KMS-11 (cell line): Measurements from ENCODE around the gene NME9.

Experiments used
- H2AFZ ChIP-seq: fragments of 200-600 bp; sonication (generic); 2 replicates; pipeline ENCODE4 v1.6.1; 2016; ENCODE audit warnings: antibody characterized with exemption, mixed run types, low read depth
- H3K27ac ChIP-seq: fragments of 200-600 bp; sonication (generic); 2 replicates; pipeline ENCODE4 v1.6.1; 2016; ENCODE audit warnings: mild to moderate bottlenecking, mixed run types
- H3K27me3 ChIP-seq: fragments of 200-600 bp; sonication (generic); 2 replicates; pipeline ENCODE4 v1.6.1; 2017; ENCODE audit warnings: mild to moderate bottlenecking, low read depth, mixed run types, moderate library complexity; ENCODE audit not compliant: insufficient read depth
- H3K36me3 ChIP-seq: fragments of 200-600 bp; sonication (generic); 2 replicates; pipeline ENCODE4 v1.6.1; 2017; ENCODE audit warnings: mild to moderate bottlenecking, mixed run types; ENCODE audit not compliant: insufficient read depth
- H3K4me1 ChIP-seq: fragments of 200-600 bp; sonication (generic); 2 replicates; pipeline ENCODE4 v1.6.1; 2016; ENCODE audit warnings: mild to moderate bottlenecking, low read depth, mixed run types; ENCODE audit not compliant: poor library complexity, severe bottlenecking
- H3K4me2 ChIP-seq: fragments of 200-600 bp; sonication (generic); 2 replicates; pipeline ENCODE4 v1.7.0; 2016; ENCODE audit warnings: mild to moderate bottlenecking, mixed run types
- H3K4me3 ChIP-seq: fragments of 200-600 bp; sonication (generic); IDR thresholded peaks from 2 replicates; pipeline ENCODE4 v1.6.1; 2017; ENCODE audit warnings: low read depth, low read length, mixed read lengths; ENCODE audit not compliant: insufficient read depth
- H3K79me2 ChIP-seq: fragments of 200-600 bp; sonication (generic); 2 replicates; pipeline ENCODE4 v1.6.1; 2016; ENCODE audit warnings: low read depth, mixed run types; ENCODE audit not compliant: insufficient read depth
- H3K9ac ChIP-seq: fragments of 200-600 bp; sonication (generic); 2 replicates; pipeline ENCODE4 v1.6.1; 2016; ENCODE audit warnings: mild to moderate bottlenecking, mixed run types
- H4K20me1 ChIP-seq: fragments of 200-600 bp; sonication (generic); 2 replicates; pipeline ENCODE4 v1.6.1; 2016; ENCODE audit warnings: mild to moderate bottlenecking, mixed run types; ENCODE audit not compliant: insufficient read depth
- CTCF ChIP-seq: fragments of 200-600 bp; sonication (generic); conservative IDR thresholded peaks from 2 replicates; pipeline ENCODE4 v1.6.1; 2017; ENCODE audit warnings: low read depth, mild to moderate bottlenecking, antibody characterized with exemption, low read length, moderate library complexity, mixed read lengths

The NME9 gene

GRCh38 chr3:138367911-138368310 is 38.3 kb upstream of the NME9 start:
- H3K27ac ChIP-seq = no peak overlapping the region
- H4K20me1 ChIP-seq = no peaks in the 10 kb centered on the region
- H3K9ac ChIP-seq = no peak overlapping the region
- TF ChIP-seq CTCF = no peak
- no peaks in the 10 kb centered on the region for H3K36me3 ChIP-seq
- H3K4me2 ChIP-seq = no peak overlapping the region
- H2AFZ ChIP-seq = no peak overlapping the region
- H3K4me1 ChIP-seq = peaks cover 36% of the 10 kb centered on the region
- H3K79me2 ChIP-seq = no peaks in the 10 kb centered on the region
- no peak overlapping the region for H3K4me3 ChIP-seq
- H3K27me3 ChIP-seq = no peaks in the 10 kb centered on the region

GRCh38 chr3:138367326-138367850 is 37.7 kb upstream of the NME9 start:
- no peak overlapping the region for H3K4me3 ChIP-seq
- no peak overlapping the region for H2AFZ ChIP-seq
- no peak for TF ChIP-seq CTCF
- H4K20me1 ChIP-seq = no peaks in the 10 kb centered on the region
- H3K4me2 ChIP-seq = no peak overlapping the region
- H3K27me3 ChIP-seq = no peaks in the 10 kb centered on the region
- no peak overlapping the region for H3K9ac ChIP-seq
- H3K27ac ChIP-seq = no peak overlapping the region
- H3K36me3 ChIP-seq = no peaks in the 10 kb centered on the region
- H3K79me2 ChIP-seq = no peaks in the 10 kb centered on the region
- H3K4me1 ChIP-seq = peaks cover 33% of the 10 kb centered on the region

- H3K27ac ChIP-seq = no peak overlapping the region
- no peak overlapping the region for H2AFZ ChIP-seq
- no peak overlapping the region for H3K9ac ChIP-seq
- H3K4me1 ChIP-seq = peaks cover 21% of the 10 kb centered on the region
- H4K20me1 ChIP-seq = no peaks in the 10 kb centered on the region
- no peaks in the 10 kb centered on the region for H3K36me3 ChIP-seq
- no peaks in the 10 kb centered on the region for H3K79me2 ChIP-seq
- H3K27me3 ChIP-seq = no peaks in the 10 kb centered on the region
- no peak overlapping the region for H3K4me2 ChIP-seq
- no peak for TF ChIP-seq CTCF
- H3K4me3 ChIP-seq = no peak overlapping the region
Observed at GRCh38 chr3:138366006-138366759, 36.5 kb upstream of the NME9 start.

GRCh38 chr3:138365253-138365555 is 35.6 kb upstream of the NME9 start:
- no peak overlapping the region for H3K9ac ChIP-seq
- H3K79me2 ChIP-seq = no peaks in the 10 kb centered on the region
- no peaks in the 10 kb centered on the region for H3K27me3 ChIP-seq
- no peaks in the 10 kb centered on the region for H3K36me3 ChIP-seq
- no peaks in the 10 kb centered on the region for H4K20me1 ChIP-seq
- H3K4me1 ChIP-seq = peaks cover 11% of the 10 kb centered on the region
- no peak for TF ChIP-seq CTCF
- H2AFZ ChIP-seq = no peak overlapping the region
- no peak overlapping the region for H3K27ac ChIP-seq
- H3K4me2 ChIP-seq = no peak overlapping the region
- no peak overlapping the region for H3K4me3 ChIP-seq
